NOMO-1 treated with dmso at 0.1 percent for 144 hours (cell line): Measurements from ENCODE around the gene KLC1.

Experiments used
- DNase-seq: peaks from one replicate; lab custom pipeline; 2025; ENCODE audit not compliant: unreplicated experiment; lab: John Stamatoyannopoulos, UW

KLC1 gene

GRCh38 chr14:103733651-103734050, 104.6 kb downstream of the KLC1 start:
- no peak for DNase-seq

DNA sequence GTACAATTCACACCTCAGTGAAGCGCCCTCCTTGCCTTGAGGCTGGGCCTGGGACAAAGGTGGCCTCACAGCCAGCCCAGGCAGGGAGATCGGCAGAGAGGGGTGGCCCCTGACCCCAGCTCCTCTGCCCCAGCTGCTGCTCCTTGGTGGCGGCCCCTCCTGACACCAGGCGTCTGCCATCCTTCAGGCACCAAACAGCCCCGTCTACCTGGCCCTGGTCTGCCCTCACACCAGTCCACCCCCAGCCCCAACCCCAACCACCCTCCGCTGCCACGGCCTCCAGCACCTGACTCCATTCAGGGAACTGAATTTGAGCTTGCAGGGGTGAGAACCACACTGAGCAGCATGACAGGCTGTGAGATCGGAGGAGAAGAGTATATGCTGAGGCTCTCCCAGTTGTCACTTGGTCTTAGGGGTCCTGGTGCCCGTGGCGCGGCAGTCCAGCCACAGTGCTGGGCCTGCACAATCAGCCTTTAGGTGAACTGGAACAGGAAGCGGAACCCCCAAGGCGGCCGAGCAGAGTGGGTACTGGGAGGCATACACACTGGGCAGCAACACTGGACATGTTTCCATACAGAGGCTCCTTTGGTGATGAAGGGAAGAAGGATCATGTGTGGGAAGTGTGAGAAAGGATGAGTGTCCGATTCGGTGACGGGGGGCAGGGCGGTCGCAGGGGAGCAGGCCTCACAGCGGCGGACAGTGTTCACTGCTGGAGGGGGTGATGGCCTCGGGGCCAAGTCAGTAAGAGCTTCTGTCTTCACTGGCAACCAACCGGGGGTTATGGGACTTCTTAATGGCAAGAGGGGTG, 105.3 kb downstream of the KLC1 start:
- DNase-seq: no peak

DNA sequence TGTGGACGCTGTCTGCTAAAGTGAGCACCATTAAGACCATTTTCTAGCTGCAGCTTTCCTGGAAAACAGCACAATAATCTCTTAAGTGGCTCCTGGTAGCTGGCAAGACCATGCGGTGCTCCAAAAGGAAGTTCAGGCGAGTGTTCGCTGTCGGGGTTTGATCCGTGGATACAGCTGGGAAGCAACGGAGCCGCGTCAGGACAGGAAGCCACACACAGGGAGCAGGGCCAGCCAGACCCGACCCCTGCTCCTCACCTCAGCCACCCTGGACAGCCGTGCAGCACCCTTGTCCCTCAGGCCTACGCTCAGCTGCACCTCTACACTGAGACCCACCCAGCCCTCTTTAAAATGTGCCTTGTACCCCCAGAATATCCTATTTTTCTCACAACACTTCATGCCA, 106.0 kb downstream of the KLC1 start:
- no peak for DNase-seq

DNA sequence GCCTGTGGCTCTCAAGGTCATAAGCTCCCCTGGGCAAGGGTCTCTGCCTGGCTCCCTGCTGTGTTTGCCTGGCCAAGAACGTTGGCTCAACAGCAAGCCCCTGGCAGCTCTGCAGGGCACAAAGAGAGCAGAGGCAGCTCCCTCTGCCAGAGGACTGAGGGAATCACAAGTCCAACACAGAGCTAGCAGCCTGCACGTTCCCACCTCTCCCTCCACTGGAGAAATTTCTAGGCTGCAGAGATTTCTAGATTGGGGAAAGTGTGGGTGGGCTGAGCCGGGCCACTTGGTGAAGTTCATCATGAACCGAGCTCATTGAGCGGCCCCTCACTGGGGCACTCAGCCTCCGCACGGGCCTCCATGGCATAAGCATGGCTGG, 106.4 kb downstream of the KLC1 start:
- DNase-seq: no peak

- DNase-seq: no peak
These were observed 107.0 kb downstream of the KLC1 start for GRCh38 chr14:103735815-103736545.

DNA sequence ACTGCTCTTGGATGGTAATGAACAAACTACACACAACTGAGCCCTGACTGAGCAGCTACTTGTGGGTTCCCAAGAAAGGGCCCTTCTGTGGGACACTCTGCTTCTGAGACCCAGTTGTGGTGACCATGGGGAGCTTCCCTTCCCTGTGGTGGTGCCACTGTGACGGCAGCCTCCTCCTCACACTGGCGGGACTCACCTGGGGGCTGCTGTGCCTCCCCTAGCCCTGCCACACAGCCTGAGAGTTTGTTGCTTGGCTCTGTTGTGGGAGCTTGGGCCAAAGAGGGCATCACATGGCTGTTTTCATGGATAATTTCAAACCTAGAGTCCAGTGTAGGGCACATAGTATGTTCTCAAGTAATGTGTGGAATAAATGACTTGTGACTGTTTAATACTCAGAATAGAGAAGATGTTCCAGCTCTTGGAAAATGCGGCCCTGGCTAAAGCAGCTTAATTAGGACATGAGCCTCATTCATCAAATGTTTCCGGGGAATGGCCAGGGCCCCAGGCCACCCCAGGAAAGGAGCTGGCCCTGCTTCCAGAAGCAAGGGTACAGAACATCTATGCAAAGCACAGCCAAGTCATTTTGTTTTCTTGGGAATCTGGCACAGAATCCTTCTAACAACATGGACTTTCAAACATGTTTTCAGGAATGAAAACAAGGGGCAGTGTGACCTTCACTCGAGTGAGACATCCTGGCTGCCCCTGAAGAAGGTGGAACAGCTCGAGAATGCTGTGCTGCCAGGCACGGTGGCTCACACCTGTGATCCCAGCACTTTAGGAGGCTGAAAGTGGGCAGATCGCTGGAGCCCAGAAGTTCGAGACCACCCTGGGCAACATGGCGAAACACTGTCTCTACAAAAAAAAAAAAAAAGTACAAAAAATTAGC, 107.8 kb downstream of the KLC1 start:
- DNase-seq: no peak

- no peak for DNase-seq
These were observed 108.5 kb downstream of the KLC1 start for GRCh38 chr14:103737432-103738045.

- no peak for DNase-seq
These were observed 109.2 kb downstream of the KLC1 start for GRCh38 chr14:103738166-103738565.

DNA sequence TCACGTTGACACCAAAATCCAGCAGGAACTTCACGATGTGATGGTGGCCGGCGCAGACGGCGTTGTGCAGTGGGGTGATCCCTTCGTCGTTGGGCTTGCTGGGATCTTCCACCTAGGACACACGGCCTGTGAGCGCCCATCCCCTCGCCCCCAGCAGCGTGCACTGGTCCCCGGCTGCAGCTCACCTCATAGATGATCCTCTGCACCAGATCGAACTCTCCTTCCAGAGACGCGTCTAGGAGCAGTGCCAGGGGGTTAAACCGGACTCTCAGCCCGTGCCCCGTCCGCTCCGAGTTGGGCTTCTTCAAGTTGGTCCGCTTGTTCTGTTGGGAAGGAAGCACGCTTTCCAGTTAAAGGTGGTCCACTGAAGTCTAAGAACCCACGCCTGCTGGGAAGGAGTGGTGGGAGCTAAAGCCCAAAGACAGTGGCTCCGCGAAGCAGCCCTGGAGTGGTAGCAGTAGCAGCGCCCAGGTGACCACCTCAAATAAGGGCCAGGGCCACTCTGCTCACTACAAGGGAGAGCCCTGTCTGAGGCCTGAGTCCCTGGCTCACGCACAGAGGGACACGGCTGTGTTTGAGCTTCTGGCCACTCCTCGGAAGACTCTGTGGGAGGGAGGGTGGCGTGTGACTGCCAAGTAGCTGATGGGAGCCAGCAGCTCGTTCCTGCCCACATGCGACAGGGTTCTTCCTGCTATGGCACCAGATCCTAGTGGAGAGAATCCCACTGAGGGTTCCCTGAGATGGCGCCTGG, 109.9 kb downstream of the KLC1 start:
- DNase-seq: no peak

GRCh38 chr14:103739466-103739792, 110.4 kb downstream of the KLC1 start:
- DNase-seq: no peak

- no peak for DNase-seq
These were observed 110.9 kb downstream of the KLC1 start for GRCh38 chr14:103739793-103740501.

- no peak for DNase-seq
These were observed 112.1 kb downstream of the KLC1 start for GRCh38 chr14:103740991-103741689.

DNA sequence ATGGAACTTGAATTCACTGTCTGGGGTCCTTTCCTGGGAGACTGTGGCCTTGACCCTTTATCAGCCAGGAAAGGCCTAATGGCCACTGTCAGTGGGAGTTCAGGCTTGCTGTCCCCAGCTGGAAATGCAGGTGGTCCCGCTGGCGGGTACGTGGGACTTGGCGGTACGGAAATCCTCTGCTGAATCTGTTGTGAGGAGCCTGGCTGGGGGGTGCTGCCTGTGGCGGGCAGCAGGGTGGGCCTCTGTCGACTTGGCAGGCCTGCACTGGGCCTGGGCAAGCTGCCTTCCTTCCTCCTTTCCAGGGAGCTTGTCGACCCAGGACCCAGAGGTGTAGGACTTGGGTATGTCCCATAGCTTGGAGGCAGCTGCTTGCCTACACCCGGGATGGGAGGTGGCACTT, 112.9 kb downstream of the KLC1 start:
- DNase-seq: no peak

DNA sequence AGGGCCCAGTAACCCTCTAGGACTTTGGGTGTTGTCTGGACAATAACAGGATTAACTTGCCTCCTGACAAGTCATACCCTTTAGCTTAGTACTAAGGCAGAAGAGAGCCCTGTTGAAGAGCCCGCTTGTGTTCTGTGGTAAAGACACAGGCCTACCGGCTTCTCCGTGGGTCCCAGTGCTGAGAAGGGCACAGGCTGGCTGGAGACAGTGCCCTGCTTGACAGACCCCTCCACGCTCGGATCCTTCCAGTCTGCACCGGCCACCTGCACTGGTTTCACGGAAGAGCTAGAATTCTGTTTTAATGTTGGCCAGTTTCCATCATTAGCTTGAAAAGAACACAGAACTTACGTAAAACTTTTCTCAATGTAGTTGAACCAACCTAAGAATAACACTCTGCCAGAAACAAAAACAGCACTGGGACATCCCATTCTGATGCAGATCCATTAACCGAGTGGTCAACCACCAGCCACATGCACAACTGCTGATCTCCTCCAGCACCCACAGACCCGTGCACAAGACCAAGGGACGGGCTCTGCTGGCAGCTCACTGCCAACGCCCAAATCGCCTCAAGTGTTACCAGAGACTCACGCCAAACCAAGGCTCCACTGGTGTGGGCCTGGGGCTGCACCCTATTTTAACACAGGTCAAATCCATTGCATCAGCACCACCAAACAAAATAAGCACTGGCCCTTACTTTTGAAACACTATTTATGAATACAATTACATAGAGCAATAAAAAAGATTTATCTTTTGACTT, 113.7 kb downstream of the KLC1 start:
- no peak for DNase-seq

DNA sequence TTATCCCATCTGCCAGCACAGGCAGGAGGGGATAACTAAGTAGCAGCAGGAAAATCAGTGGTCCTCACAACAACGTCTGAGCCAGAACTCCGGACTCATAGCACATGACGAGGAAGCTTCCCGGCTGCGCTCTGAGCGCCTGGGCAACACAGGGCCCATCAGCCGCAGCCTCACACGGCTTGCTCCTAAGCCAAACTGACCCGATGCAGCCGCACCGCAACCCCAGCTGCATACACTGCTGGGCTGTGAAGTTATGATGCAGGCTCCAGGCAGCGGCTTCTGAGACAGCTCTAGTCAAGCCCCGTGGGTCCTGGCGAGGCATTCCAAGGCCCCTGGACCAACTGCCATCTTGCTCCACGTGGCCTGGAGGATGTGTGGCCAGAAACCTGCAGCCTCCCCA, 114.7 kb downstream of the KLC1 start:
- no peak for DNase-seq

- DNase-seq: no peak
These were observed 115.8 kb downstream of the KLC1 start for GRCh38 chr14:103744621-103745395.

- no peak for DNase-seq
These were observed 116.4 kb downstream of the KLC1 start for GRCh38 chr14:103745424-103745823.

DNA sequence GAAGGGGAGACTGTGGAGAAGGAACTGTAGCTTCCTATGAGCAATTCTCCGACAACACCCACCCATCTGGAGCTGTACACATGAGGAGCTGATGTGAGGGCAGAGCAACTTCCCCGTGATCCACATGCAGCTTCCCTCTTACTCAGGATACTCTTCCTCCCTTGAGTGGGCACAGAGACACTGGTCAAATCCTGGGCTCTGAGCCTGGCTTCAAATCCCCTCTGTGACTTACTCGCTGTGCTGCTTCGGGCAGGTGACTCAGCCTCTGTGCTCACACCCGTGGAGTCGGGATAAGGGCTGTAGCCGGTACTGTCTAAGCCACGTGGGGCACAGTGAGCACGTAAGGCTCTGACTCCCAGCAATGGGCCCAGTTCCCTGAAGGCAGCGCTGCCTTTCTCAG, 117.7 kb downstream of the KLC1 start:
- DNase-seq: no peak
